GM20431 (cell line): Measurements from ENCODE around the gene EXOC6.

Experiments used
- in situ Hi-C: fragments of 300-500 bp; cut with MseI, MboI; formaldehyde crosslinking; loops from one replicate; pipeline ENCODE4 v1.15.0; 2020; ENCODE audit warnings: low sequenced_read_pairs; ENCODE audit not compliant: unreplicated experiment

Gene EXOC6

DNA sequence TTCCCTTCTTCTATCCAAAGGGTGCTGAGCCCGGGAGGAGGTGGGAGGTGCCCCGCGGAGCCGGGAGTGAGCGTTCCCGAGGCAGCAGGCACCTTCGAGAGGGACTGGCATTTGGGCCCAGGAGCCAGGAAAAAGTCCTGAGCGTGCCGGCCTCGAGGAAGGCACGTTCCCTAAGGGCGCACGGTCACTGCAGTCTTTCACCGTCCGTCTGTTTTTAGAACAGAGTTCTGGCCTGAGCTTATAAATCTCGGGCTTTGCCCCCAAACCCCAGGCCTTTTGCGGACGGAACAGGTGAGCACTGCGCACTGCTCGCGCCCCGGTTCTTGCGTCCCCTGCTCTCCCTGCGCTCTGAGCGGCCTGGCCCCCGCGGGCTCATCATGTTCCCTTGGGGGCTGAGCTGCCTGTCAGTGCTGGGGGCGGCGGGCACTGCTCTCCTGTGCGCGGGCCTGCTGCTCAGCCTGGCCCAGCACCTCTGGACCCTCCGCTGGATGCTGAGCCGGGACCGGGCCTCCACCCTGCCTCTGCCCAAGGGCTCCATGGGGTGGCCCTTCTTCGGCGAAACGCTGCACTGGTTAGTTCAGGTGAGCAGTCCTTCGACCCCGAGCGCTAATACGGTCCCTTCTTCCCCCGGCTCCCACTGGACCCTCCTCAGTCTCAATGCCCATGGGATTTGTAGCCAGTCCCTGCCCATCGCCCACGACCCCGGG is 212.7 kb downstream of the EXOC6 start:
- in situ Hi-C loops = no loop called here

DNA sequence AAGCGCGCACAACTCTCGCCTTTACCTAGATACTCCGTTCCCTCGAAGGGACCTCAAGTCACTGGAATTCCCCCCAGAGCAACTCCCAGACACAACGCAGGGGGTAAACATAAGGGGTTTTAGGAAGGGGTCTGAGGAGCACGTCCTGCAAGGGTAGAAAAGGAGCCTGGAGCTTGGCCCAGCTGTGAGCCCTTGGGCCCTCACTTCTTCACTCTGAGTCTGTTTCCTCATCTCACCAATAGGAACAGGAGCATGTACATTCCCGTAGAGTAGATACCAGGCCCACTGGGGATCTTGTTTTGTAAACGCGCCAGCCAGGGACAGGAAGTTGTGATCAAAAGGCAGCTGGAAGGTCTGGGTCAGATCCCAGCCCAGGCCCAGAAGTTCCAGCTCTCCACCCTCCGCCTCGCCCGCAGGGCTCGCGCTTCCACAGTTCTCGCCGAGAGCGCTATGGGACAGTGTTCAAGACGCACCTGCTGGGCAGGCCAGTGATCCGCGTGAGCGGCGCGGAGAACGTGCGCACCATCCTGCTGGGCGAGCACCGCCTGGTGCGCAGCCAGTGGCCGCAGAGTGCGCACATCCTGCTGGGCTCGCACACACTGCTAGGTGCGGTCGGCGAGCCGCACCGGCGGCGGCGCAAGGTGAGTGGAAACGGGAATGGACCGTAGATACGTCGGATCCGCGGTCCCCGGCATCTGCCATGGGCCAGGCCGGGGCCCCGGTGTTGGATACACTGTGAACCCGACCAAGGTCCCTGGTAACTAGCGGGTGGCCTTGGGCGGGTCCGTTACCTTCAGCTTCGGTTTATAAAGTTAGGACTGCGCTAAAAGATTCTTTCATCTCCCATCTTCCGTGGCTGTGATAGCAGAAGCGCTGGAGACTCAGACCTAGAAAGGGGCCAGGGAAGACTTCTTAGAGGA is 213.5 kb downstream of the EXOC6 start:
- in situ Hi-C loops = no loop called here

DNA sequence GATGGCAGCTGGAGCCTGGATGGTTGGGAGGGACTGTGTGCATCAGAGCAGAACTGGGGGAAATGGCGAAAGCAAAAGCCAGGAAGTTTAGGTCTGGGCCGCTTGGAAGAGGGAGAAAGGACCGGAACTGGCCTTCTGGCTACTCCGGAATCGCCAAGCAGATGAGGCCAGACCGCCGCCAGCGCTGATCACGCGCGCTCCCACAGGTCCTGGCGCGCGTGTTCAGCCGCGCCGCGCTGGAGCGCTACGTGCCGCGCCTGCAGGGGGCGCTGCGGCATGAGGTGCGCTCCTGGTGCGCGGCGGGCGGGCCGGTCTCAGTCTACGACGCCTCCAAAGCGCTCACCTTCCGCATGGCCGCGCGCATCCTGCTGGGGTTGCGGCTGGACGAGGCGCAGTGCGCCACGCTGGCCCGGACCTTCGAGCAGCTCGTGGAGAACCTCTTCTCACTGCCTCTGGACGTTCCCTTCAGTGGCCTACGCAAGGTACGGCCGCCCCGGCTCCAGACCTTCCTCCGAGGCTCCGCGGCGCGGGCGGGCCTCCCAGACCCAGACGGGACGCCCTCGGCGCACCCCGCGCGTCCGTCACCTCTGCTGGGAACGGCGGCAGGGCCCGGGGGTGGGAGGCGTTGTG is 214.3 kb downstream of the EXOC6 start:
- in situ Hi-C loops = no loop called here

DNA sequence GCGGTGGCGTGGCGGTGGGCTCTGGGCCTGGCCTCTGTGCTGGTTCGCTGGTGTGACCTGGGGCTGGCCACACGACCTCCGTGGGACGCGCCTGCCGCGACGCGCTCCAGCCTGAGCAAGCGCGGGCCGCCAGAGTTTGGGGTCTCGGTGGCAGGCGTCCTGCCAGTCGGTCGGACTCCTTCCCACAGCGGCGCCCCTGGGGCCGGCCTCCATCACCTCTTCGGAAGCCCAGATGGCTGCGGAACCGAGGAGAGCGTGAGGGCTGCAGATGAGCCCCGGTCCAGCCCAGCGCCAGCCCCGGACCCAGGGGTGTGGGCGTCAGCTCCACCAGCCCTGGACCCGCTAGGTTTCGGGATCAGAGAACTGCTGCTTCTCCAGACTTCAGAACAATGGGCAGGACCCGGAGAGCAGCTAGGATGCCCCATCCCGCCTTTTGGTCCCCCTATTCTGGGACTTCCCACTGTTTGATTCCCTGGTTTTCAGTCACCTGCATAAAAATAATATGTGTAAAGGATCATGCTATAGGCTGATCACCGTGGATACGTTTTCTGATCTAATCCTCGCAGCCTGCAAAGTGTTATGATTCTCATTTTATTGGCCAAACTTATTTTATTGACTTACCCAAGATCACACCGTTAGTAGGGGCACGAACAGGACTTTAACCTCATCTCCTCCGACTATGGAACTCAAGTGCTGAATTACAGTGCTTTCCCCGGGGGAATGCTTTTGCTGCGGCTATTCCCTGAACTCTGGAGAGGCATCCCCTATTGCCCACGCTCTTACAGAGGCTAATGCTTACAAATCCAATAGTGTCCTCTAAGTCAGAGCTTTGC is 215.0 kb downstream of the EXOC6 start:
- in situ Hi-C loops = no loop called here

DNA sequence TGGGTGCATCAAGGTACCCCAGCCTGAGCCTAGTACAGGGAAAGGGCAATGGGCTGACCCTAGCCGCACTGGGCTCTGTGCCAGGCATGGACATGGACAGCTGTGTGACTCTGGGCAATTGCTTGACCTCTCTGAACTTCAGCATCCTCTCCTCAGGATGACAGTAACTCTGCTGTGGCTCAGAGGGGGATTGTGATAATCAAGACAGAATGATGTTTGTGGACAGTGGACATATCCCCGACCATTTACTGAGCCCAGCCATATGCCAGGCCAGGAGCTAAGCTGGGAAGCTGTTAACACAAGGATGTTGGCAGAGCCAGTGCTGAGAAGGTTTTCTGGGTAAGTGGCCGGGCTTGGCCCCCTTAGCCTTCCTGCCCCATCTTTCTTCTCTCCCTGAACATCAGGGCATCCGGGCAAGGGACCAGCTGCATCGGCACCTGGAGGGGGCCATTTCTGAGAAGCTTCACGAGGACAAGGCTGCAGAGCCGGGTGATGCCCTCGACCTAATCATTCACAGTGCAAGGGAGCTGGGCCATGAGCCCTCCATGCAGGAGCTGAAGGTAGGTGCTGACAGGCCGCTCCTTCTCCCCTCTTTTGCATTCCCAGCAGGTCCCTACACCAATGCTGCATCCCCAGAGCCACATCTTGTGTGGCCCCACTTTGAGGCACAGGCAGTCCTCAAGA is 215.8 kb downstream of the EXOC6 start:
- in situ Hi-C loops = no loop called here

DNA sequence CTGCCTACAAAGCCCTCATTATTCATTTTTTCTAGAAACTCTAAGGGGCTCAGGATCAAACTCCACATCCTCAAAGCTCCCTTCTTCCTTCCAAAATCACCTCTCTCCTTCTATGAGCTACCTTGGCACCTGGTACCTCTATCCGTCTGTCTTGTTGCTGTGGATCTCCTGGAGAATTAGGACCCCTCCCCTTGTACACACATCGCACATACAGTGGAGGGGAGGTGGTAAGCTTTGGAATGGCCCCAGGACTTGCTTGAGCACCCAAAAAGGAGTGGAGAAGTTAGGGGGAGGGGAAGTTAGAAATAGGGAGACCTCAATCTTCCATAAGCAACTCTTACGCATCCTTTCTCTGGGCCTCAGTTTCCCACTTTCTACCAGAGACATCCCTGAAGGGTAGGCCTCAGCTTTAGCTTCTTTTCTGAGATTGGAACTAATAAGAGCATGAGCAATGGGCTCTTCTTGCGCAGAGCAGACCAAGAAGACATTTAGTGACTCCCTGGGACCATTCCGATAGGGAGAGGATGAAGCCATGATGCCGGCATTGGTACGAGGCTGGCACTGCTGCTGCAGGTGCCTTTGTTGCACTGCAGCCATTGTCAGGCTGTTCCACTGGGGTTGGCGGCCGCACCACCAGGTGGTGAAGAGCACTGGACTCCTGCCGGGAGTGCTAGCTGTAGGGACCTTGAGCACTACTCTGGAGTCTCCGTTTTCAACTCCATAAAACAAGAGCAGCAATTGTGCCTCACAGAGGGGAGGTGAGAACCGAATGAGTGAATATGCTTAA is 216.7 kb downstream of the EXOC6 start:
- in situ Hi-C loops = no loop called here

DNA sequence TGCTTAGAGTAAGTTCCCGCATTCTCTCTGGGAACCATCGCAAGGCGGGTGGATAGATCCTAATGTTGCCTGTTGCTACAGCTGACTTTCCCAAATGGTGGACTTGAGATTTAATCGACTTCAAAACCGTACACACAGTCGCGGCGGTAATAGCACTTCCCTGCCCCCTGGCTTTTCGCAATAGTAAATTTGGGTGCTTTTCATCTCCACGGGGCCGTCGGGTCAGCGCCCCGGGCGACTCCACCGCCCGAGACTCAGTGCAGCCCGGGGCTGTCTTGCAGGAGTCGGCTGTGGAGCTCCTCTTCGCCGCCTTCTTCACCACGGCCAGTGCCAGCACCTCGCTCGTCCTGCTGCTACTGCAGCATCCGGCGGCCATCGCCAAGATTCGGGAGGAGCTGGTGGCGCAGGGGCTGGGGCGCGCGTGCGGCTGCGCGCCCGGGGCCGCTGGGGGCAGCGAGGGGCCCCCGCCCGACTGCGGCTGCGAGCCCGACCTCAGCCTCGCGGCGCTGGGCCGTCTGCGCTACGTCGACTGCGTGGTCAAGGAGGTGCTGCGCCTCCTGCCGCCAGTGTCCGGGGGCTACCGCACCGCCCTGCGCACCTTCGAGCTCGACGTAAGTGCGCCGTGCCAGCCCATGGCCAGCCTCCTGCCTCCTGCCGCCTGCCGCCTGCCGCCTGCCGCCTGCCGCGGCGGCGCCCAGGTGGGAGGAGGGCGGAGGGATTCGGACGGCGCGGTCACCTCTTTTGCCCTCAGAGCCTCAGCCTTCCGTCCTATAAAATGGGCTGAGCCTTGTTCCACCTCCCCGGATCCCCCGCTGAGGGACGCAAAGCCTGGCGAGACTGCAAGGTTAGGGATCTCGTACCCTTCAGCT is 217.6 kb downstream of the EXOC6 start:
- in situ Hi-C loops = no loop called here

DNA sequence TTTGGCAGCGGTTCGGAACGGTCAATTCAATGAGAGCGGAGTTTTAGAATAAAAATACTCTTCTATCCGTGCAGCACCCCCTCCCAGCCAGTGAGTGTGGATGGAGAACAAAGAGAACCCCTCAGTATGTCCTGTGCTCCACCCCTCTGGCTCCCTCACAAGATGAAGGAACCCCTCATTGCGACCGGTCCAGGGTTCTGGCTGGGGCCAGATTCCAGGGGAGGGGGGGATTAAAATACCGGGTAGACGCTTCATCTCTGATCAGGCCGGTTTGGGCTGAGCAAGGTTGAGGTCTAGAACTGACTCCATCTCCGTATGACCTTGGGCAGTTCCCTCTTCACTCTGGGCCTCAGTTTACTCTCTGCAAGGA is 218.2 kb downstream of the EXOC6 start:
- in situ Hi-C loops = no loop called here

DNA sequence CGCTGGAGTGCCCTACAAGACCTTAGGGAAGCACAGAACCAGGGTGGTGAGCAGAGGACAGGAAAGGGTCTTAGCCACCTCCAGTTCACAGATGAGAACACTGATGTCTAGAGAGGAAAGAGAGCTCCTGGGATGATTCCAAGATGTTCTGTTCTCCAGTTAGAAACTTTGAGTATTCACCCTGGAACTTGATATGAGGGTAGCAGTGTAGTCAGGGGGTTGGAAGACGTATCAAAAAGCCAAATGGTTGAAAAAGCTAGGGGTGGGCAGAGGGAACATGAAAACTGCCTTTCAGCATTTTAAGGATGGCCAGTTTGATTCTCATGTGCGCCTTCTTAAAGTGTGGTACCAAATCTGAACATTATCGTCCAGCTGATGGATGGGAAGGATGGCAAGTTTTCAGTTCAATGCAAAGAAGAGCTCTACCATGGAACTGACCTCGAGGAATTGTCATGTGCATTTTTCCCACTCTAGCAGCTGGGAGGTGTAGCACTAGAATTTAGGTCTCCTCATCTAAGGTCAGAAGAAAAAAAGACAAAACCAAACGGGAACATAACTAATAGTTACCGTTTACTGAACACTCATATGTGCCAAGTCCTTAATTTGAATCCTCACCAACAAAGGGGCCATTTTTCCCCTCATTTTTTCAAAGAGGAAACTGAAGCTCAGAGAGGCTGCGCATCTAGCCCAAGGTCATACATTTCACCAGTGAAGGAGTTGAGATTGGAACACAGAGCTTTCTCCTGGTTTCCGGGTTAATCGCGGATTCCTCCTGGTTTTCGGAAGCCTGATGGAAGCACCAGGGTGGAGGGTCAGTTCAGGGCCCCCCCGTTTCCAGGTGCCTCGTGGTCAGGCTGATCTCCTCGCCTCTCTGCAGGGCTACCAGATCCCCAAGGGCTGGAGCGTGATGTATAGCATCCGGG is 219.4 kb downstream of the EXOC6 start:
- in situ Hi-C loops = no loop called here

DNA sequence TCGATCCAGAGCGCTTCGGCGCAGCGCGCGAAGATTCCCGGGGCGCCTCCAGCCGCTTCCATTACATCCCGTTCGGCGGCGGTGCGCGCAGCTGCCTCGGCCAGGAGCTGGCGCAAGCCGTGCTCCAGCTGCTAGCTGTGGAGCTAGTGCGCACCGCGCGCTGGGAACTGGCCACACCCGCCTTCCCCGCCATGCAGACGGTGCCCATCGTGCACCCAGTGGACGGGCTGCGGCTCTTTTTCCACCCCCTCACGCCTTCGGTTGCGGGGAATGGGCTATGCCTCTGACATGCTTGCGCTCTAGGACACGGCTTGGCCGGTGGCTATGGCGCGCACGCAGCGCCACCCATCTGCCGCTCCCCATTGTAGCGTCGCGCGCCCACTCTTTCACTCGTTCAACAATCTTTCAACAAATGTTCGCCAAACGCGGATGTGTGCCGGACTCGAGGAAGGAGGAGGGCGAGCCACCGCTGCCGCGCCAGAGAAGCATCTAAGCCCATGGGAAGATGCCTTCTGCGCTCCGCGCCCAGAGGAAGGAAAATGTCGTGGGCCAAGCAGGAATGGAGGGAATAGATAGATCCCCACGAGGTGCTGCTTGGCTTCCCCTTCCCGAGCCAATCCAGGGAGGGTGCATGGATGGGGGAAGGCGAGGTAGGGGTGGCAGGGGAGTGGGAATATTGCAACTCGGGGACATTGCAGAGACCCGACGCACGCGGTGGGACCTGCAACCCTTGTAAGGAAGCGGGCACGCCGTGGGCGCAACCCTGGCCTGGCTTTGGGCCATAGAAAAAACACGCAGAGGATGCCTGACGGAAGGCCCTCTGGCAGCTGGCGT is 220.3 kb downstream of the EXOC6 start:
- in situ Hi-C loops = no loop called here

DNA sequence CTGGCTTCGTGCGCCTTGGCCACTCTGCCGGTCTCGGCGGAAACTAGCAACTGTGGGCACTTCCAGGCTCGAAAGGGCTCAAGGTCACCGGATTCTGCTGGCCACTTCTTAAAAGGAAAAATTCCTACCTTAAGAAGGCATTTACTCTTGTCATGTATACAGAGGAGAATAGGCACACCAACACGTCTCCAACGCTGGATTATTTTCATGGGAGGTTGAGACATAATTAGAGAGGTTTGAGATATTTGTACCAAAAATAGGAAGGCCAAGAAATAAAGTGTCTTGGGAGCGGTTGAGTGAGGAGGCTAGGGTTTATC is 220.9 kb downstream of the EXOC6 start:
- in situ Hi-C loops = no loop called here

DNA sequence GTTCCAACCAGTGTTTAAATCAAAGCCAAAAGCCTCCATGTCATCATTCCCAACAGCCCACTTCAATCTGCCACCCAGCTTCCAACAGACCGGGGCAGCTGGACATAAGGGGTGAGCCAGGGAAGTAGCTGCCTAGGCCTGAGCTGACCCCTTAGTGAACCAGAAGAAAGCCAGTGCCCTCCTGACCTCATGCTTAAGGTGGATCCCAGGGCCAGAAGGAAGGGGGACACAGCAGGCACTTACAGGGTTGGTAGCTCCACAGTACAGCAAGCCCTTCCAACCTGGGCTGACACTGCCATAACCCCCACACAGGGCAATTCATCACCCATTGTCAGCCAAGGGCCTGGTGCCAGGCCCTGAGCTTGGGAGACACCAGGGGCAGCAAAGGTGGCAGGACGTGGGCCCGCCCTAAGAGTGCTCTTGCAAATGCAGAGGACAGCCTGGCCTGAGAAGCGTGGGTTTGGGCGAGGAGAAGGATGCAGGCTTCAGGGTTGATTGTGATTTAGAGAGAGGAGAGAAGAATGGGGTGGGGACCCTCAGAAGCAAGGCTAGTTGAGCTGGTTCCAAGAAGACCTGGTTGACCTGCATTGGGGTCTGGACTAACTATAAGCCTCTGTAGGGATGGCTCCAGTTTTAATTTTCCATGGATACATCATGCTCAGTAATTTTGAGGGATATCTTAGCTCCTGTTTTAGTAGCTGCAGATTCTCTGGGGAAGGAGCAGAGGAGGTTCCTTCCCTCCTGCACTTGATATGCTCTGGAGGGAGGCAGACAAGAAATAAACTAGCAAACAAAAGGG is 222.3 kb downstream of the EXOC6 start:
- in situ Hi-C loops = no loop called here

DNA sequence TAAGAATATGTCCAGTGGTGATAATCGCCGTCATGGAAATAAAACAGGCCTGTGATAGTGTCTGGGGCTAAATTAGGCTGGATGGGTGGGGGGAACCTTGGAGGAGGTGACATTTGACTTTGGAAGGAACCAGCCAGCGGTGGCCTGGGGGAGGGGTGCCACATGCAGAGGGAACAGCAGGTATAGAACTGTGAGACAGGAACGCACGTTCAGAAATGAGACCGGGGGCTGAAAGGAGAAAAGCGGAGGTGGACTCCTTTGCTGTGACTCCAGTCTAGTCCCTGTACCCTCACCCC is 222.8 kb downstream of the EXOC6 start:
- in situ Hi-C loops = no loop called here

DNA sequence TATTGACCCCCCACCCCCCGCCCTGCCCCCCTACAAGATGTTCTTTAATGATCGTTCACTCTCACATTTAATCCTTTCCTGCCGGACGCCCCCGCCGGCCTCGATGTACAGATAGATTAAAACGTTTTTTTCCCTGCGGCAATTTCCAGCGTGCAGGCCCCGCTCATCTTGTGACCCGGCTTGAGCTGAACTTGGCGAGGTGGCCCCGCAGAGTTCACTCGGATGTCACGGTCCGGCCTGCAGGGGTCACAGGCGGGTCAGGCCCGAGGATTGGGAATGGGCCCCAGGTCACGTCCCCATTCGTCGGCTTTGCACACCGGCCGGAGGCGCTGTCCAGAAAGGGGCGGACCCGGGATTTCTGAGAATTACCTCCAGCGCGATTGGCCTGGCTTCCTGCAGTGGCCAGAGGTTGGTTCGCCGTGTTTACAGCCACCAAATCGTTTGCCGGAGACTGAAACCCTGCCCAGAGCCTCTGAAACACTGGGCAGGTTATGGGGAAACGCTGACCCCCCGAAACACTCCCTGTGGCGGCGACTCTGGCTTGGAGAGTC is 223.4 kb downstream of the EXOC6 start:
- in situ Hi-C loops = no loop called here

DNA sequence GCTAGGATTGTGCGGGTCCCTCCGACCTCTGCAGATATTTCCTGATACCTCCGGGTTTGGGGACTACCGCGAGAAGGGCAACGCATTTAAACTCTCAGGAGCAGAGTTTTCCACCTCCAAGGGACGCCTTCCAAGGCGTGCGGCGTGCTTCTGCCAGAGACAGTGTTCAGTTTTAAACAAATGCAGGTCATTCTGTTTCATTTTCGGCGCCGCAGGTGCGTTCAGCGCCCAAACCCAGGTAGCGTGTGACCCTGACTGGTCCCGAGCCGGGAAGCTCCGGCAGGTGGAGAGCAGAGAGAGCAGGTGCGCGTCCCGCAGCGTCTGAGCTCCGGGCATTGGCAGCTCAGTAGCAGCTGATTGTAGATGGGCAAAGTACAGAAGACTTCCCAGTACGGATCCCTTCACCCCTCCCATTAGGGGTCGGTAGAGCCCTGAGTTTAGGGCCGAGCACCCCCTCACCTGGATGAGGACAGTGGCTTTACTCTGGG is 223.9 kb downstream of the EXOC6 start:
- in situ Hi-C loops = no loop called here
